Lower lobe of right lung (tissue), 2 donors: ENCODE results near the gene GNL1. TPM values are rescaled to one million over a fixed set of nuclear protein-coding genes. Genes with fewer than 3 reads are reported as not detected.
"Not testable (repeated sequence)": the region's sequence is repeated elsewhere in the genome, so short reads cannot be mapped to it uniquely, and the experiment has no call there.

Experiments used
- ATAC-seq, 2 donors: fragments of 200-7000 bp; cut with Tn5 transposase; one replicate each; pipeline ENCODE4 v1.9.1; 2020 to 2022; ENCODE audit warnings: mild to moderate bottlenecking in 2 of 2, moderate library complexity in 2 of 2
- DNase-seq: peaks from one replicate; pipeline ENCODE4 v3.0.0-alpha.2; 2020
- H3K27ac ChIP-seq: fragments of 200-600 bp; one replicate; pipeline ENCODE4 v1.8.0; 2022
- H3K27me3 ChIP-seq: fragments of 200-600 bp; one replicate; pipeline ENCODE4 v1.8.0; 2022; ENCODE audit warnings: low read depth
- H3K36me3 ChIP-seq: fragments of 200-600 bp; one replicate; pipeline ENCODE4 v1.8.0; 2022; ENCODE audit warnings: mild to moderate bottlenecking
- H3K4me1 ChIP-seq: fragments of 200-600 bp; one replicate; pipeline ENCODE4 v1.8.0; 2022
- H3K4me3 ChIP-seq: fragments of 200-600 bp; one replicate; pipeline ENCODE4 v1.8.0; 2022; ENCODE audit warnings: mild to moderate bottlenecking
- H3K9me3 ChIP-seq: fragments of 200-600 bp; one replicate; pipeline ENCODE4 v1.8.0; 2022
- CTCF ChIP-seq: fragments of 200-600 bp; IDR thresholded peaks from one replicate; pipeline ENCODE4 v1.8.0; 2022; ENCODE audit warnings: antibody characterized with exemption, mild to moderate bottlenecking
- intact Hi-C: fragments of 100-400 bp; cut with DNase I; formaldehyde crosslinking; loops from one replicate; pipeline ENCODE4 v1.11.0; 2022
- total RNA-seq: library from RNA; stranded (reverse); fragmentation: NEBNext Ultra II Directional; extraction: Animal tissue kit (Norgen Biotek cat#: 25700); gene quantifications from one replicate; pipeline ENCODE4 v1.2.1, GENCODE V29; 2021
- donor health status: DM: no; HTN: yes; CAD: no; lungs with severe emphysema.

The GNL1 gene
- total RNA-seq, 1 donor from 2014 or later: 54.9 TPM

- Histone ChIP-seq H3K27me3 (no peaks in the 10 kb centered on the region), H3K36me3 (no peaks in the 10 kb centered on the region), H3K4me1 (peaks cover 30% of the 10 kb centered on the region), H3K9me3 (no peaks in the 10 kb centered on the region), H3K4me3 (no peak overlapping the region), H3K27ac (peak overlapping the region; percentile 53)
- intact Hi-C loops: no loop called here
- TF ChIP-seq CTCF: no peak
- peak in 1 of 2 donors; percentile 31 for ATAC-seq
- DNase-seq: no peak
Observed at GRCh38 chr6:30500421-30501355, 55.6 kb downstream of the GNL1 start.

GRCh38 chr6:30498705-30499104, 57.6 kb downstream of the GNL1 start:
- H3K27me3 ChIP-seq, intact Hi-C loops, H3K4me3 ChIP-seq, ATAC-seq, H3K36me3 ChIP-seq, H3K9me3 ChIP-seq, DNase-seq, H3K27ac ChIP-seq: not testable (repeated sequence)
- peaks cover 46% of the 10 kb centered on the region for H3K4me1 ChIP-seq

- intact Hi-C loops: no loop called here
- ATAC-seq: no peak
- DNase-seq: no peak
- H3K4me3 ChIP-seq: no peak overlapping the region
- TF ChIP-seq CTCF: no peak
- no peaks in the 10 kb centered on the region for H3K27me3 ChIP-seq
- peak overlapping the region; percentile 50 for H3K27ac ChIP-seq
- H3K9me3 ChIP-seq: no peaks in the 10 kb centered on the region
- H3K36me3 ChIP-seq: peaks cover 17% of the 10 kb centered on the region
- H3K4me1 ChIP-seq: peaks cover 56% of the 10 kb centered on the region
Observed at GRCh38 chr6:30497714-30498113, 58.6 kb downstream of the GNL1 start.

- H3K4me3 ChIP-seq, DNase-seq, H3K27me3 ChIP-seq, intact Hi-C loops, ATAC-seq, H3K9me3 ChIP-seq: not testable (repeated sequence)
- H3K4me1 ChIP-seq: peaks cover 60% of the 10 kb centered on the region
- peak overlapping the region; percentile 50 for H3K27ac ChIP-seq
- H3K36me3 ChIP-seq: peaks cover 21% of the 10 kb centered on the region
Observed at GRCh38 chr6:30497261-30497599, 59.1 kb downstream of the GNL1 start.

GRCh38 chr6:30495993-30496392, 60.3 kb downstream of the GNL1 start:
- TF ChIP-seq CTCF: no peak
- Histone ChIP-seq H3K9me3 (no peaks in the 10 kb centered on the region), H3K27ac (peak overlapping the region; percentile 50), H3K27me3 (no peaks in the 10 kb centered on the region), H3K36me3 (peaks cover 34% of the 10 kb centered on the region), H3K4me1 (peaks cover 73% of the 10 kb centered on the region), H3K4me3 (no peak overlapping the region)
- DNase-seq (no peak), ATAC-seq (no peak)
- intact Hi-C loops: no loop called here

- intact Hi-C loops, DNase-seq, H3K27me3 ChIP-seq, H3K9me3 ChIP-seq, H3K4me3 ChIP-seq, ATAC-seq: not testable (repeated sequence)
- Histone ChIP-seq H3K27ac (peak overlapping the region; percentile 50), H3K36me3 (peaks cover 43% of the 10 kb centered on the region), H3K4me1 (peaks cover 75% of the 10 kb centered on the region)
Observed at GRCh38 chr6:30495060-30495459, 61.2 kb downstream of the GNL1 start.

- TF ChIP-seq CTCF: no peak
- peak overlapping the region; percentile 93 for H3K4me3 ChIP-seq
- peaks cover 43% of the 10 kb centered on the region for H3K36me3 ChIP-seq
- intact Hi-C loops: no loop called here
- DNase-seq: no peak
- peaks cover 73% of the 10 kb centered on the region for H3K4me1 ChIP-seq
- no peaks in the 10 kb centered on the region for H3K27me3 ChIP-seq
- peak overlapping the region; percentile 50 for H3K27ac ChIP-seq
- ATAC-seq: no peak
- no peaks in the 10 kb centered on the region for H3K9me3 ChIP-seq
Observed at GRCh38 chr6:30494291-30494861, 61.9 kb downstream of the GNL1 start.
